Upper lobe of left lung (tissue), 6 donors: Measurements from ENCODE around the gene C16orf54. TPM values are rescaled to one million over a fixed set of nuclear protein-coding genes. Genes with fewer than 3 reads are reported as not detected.
A peak's percentile ranks its signal among the peaks of the same experiment; 100 is the strongest.
"Not testable (repeated sequence)": the region's sequence is repeated elsewhere in the genome, so short reads cannot be mapped to it uniquely, and the experiment has no call there.

Source experiments
- ATAC-seq, 2 donors: fragments of 200-7000 bp; cut with Tn5 transposase; one replicate each; pipeline ENCODE4 v1.9.1; 2022; ENCODE audit warnings: mild to moderate bottlenecking in 2 of 2, moderate library complexity in 2 of 2; ENCODE audit not compliant: low FRiP score in 2 of 2
- DNase-seq, 2 donors: peaks; one replicate each; pipeline ENCODE4 v3.0.0-alpha.2; 2019 to 2020
- H3K27ac ChIP-seq, 4 donors: fragments of 200-600 bp; sonication (generic); one replicate each; pipeline ENCODE4 v1.5.1; 2016 to 2019
- H3K27me3 ChIP-seq, 4 donors: fragments of 200-600 bp; sonication (generic); one replicate each; pipeline ENCODE4 v1.5.1; 2017 to 2019
- H3K36me3 ChIP-seq, 4 donors: fragments of 200-600 bp; sonication (generic); one replicate each; pipeline ENCODE4 v1.5.1; 2016 to 2019
- H3K4me1 ChIP-seq, 4 donors: fragments of 200-600 bp; sonication (generic); one replicate each; pipeline ENCODE4 v1.5.1; 2018 to 2019
- H3K4me3 ChIP-seq, 4 donors: fragments of 200-600 bp; sonication (generic); one replicate each; pipeline ENCODE4 v1.5.1; 2017 to 2019; ENCODE audit warnings: mild to moderate bottlenecking in 2 of 4, moderate library complexity in 1 of 4
- H3K9me3 ChIP-seq, 4 donors: fragments of 200-600 bp; sonication (generic); one replicate each; pipeline ENCODE4 v1.5.1; 2018 to 2019
- EP300 ChIP-seq, 4 donors: sonication (generic); formaldehyde crosslinking; IDR thresholded peaks; one replicate each; pipeline ENCODE4 v1.5.1; 2017; ENCODE audit warnings: antibody characterized with exemption in 4 of 4, control low read depth in 2 of 4
- POLR2A ChIP-seq, 4 donors: fragments of 450-650 bp; IDR thresholded peaks; one replicate each; pipeline ENCODE4 v1.5.1; 2016 to 2017; ENCODE audit warnings: antibody characterized with exemption in 4 of 4, mild to moderate bottlenecking in 2 of 4
- POLR2AphosphoS5 ChIP-seq, 2 donors: sonication (generic); formaldehyde crosslinking; IDR thresholded peaks; one replicate each; pipeline ENCODE4 v1.5.1; 2017; ENCODE audit warnings: antibody characterized with exemption in 2 of 2
- WGBS, 2 donors: methylation state at CpG; one replicate each; pipeline ENCODE4 v1.1.5; 2017 to 2018; 5-methylcytosine and 5-hydroxymethylcytosine counted together
- total RNA-seq, 6 donors: library from RNA; depleted of rRNA in 4 of 6; stranded (reverse); fragments of >200 nt in 4 of 6; gene quantifications; one replicate each; pipeline versions ENCODE4 v1.1.0 to v1.2.1, GENCODE V29; 2016 to 2021
- TF ChIP-seq, protein P1 (sequence below), 6 experiments: fragments of 450-650 bp in 4 of 6; fragments of 200-600 bp in 2 of 6; sonication (generic) in 2 of 6; IDR thresholded peaks; one replicate each; pipeline ENCODE4 v1.5.1; 2016 to 2019; ENCODE audit warnings: antibody characterized with exemption in 6 of 6
- donor health status: DM: no; HTN: no; CAD: no; lungs with moderate emphysema.
- donor health status: DM: no; HTN: yes; CAD: no; lungs with severe emphysema.

C16orf54 gene
- total RNA-seq, 6 donors from 2014 or later: 2.4 to 17.3 (median 7.5) TPM

DNA sequence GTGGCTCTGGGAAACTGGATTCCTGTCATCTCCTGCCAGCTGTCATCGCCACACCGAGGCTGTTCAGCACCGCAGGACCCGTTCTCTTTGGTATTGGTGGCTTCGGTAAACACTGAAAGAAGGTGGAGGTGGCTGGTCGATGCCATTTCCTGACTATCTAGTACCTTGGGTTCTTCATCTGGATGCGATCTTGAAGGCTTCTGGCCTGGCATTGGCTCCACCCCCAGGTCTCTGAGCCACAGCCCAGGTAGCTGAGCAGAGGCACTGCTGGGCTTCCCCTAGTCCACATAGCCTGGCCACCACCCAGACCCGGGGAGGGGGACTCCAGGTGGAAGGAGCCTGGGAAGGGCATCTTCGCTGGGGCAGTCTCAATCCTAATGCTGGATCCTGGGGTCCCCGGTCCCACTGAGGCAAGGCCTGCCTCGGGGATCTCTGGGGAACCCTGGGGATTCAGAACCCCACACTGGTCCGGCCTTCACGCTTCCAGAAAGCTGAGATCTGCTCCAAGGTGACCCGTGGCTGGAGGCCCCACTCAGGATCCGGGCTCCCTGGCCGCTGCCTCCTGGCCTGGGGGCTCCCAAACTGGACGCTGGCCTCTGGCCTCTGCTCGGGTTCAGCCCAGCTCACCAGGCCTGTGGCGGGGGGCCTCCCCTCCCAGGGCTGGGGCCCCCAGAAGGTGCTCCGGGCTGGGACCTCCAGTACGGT is 1.8 kb downstream of the C16orf54 start:
- no peak for TF ChIP-seq POLR2A (IDR thresholded peaks at IDR 0.05)
- TF ChIP-seq POLR2AphosphoS5 (IDR thresholded peaks at IDR 0.05): no peak
- TF ChIP-seq, protein P1, sequence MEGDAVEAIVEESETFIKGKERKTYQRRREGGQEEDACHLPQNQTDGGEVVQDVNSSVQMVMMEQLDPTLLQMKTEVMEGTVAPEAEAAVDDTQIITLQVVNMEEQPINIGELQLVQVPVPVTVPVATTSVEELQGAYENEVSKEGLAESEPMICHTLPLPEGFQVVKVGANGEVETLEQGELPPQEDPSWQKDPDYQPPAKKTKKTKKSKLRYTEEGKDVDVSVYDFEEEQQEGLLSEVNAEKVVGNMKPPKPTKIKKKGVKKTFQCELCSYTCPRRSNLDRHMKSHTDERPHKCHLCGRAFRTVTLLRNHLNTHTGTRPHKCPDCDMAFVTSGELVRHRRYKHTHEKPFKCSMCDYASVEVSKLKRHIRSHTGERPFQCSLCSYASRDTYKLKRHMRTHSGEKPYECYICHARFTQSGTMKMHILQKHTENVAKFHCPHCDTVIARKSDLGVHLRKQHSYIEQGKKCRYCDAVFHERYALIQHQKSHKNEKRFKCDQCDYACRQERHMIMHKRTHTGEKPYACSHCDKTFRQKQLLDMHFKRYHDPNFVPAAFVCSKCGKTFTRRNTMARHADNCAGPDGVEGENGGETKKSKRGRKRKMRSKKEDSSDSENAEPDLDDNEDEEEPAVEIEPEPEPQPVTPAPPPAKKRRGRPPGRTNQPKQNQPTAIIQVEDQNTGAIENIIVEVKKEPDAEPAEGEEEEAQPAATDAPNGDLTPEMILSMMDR (IDR thresholded peaks at IDR 0.05): no peak
- TF ChIP-seq EP300 (IDR thresholded peaks at IDR 0.05): no peak
- 81 to 82% methylated on average over 6 to 14 of the region's 21 CpGs for WGBS, 2 donors
- Histone ChIP-seq H3K36me3 (no peaks in the 10 kb centered on the region), H3K4me1 (no peaks in the 10 kb centered on the region), H3K27ac (peak overlapping the region; percentile 58 to 88 (median 76)), H3K27me3 (no peaks in the 10 kb centered on the region), H3K4me3 (peak overlapping the region in 3 of 4 donors; percentile 46 to 60 (median 47)), H3K9me3 (no peaks in the 10 kb centered on the region)
- DNase-seq: peak in 1 of 2 donors; percentile 56
- ATAC-seq: peak in 1 of 2 donors; percentile 6

DNA sequence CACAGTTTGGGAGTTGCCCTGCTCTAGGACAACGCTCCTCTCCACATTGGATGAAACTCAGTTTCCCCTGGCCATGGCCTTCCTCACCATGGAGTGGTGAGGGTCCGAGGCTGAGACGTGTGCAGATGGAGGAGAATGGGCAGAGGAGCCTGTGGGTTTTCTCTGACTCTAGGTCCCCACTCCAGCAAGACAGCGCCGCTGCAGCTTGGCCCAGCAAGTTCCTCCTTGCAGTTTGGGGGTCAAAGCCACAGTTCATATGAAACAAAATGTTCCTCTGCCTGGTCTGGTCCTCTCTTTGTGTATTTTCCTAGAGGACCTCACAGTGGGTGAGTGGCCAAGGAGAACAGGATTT is 2.3 kb downstream of the C16orf54 start:
- ATAC-seq (no peak), DNase-seq (no peak)
- WGBS, 2 donors: 74 to 89% methylated on average over 3 to 5 of the region's 5 CpGs
- TF ChIP-seq POLR2A (IDR thresholded peaks at IDR 0.05) (no peak), EP300 (IDR thresholded peaks at IDR 0.05) (no peak), POLR2AphosphoS5 (IDR thresholded peaks at IDR 0.05) (no peak)
- TF ChIP-seq, protein P1 (IDR thresholded peaks at IDR 0.05): no peak
- Histone ChIP-seq H3K36me3 (no peaks in the 10 kb centered on the region), H3K27me3 (no peaks in the 10 kb centered on the region), H3K9me3 (no peaks in the 10 kb centered on the region), H3K27ac (no peak overlapping the region), H3K4me3 (no peak overlapping the region), H3K4me1 (no peaks in the 10 kb centered on the region)

DNA sequence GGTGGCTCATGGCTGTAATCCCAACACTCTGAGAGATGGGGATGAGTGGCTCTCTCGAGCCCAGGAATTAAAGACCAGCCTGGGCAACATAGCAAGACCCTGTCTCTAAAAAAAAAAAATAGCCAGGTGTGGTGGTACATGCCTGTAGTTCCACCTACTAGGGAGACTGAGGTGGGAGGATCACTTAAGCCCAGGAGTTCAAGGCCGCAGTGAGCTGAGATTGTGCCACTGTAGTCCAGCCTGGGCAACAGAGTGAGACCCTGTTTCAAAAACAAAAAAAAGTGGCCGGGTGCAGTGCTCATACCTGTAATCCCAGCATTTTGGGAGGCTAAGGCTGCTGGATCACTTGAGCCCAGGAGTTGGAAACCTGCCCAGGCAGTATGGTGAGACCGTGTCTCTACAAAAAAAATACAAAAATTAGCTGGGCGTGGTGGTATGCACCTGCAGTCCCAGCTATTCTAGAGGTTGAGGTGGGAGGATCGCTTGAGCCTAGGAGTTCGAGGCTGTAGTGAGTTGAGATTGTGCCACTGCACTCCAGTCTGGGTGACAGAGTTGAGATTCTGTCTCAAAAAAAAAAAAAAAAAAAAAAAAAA is 3.0 kb downstream of the C16orf54 start:
- ATAC-seq: no peak
- Histone ChIP-seq H3K27ac (no peak overlapping the region), H3K27me3 (no peaks in the 10 kb centered on the region), H3K4me1 (peaks cover 0 to 3% (median 0%) of the 10 kb centered on the region in 4 donors), H3K9me3 (no peaks in the 10 kb centered on the region), H3K4me3 (no peak overlapping the region), H3K36me3 (no peaks in the 10 kb centered on the region)
- DNase-seq: no peak
- WGBS, 2 donors: 61 to 73% methylated on average over 7 of the region's 7 CpGs
- TF ChIP-seq, protein P1 (IDR thresholded peaks at IDR 0.05): no peak
- no peak for TF ChIP-seq POLR2A (IDR thresholded peaks at IDR 0.05)
- no peak for TF ChIP-seq EP300 (IDR thresholded peaks at IDR 0.05)
- TF ChIP-seq POLR2AphosphoS5 (IDR thresholded peaks at IDR 0.05): no peak

DNA sequence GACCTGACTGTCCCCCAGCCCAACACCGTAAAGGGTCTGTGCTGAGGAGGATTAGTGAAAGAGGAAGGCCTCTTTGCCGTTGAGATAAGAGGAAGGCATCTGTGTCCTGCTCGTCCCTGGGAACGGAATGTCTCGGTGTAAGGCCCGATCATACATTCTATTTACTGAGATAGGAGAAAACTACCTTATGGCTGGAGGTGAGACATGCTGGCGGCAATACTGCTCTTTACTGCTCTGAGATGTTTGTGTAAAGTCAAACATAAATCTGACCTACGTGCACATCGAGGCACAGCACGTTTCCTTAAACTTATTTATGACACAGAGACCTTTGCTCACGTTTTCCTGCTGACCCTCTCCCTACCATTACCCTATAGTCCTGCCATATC is 5.2 kb downstream of the C16orf54 start:
- not testable (repeated sequence) for H3K27ac ChIP-seq, H3K9me3 ChIP-seq, H3K36me3 ChIP-seq, H3K27me3 ChIP-seq, H3K4me3 ChIP-seq, DNase-seq, ATAC-seq, H3K4me1 ChIP-seq
- WGBS, 2 donors: 48 to 60% methylated on average over 11 of the region's 11 CpGs

DNA sequence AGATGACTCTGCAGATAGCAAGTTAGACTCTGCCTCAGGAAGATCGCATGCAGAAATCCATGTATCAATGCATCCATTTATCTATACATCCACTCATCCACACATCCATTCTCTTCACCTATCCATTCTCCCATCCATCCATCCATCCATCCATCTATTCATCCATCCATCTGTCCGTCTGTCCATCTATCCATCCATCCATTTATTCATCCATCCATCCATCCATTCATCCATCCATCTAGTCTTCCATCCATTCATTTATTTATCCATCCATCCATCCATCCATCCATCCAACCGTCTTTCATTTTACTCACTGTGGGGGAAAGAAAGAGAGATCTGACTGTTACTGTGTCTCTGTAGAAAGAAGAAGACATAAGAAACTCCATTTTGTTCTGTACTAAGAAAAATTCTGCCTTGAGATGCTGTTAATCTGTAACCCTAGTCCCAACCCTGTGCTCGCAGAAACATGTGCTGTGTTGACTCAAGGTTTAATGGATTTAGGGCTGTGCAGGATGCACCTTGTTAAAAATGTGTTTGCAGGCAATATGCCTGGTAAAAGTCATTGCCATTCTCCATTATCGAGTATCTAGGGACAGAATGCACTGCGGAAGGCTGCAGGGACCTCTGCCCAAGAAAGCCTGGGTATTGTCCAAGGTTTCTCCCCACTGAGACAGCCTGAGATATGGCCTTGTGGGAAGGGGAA is 5.7 kb downstream of the C16orf54 start:
- H3K4me1 ChIP-seq, DNase-seq, H3K9me3 ChIP-seq, H3K4me3 ChIP-seq, H3K27me3 ChIP-seq, H3K27ac ChIP-seq, H3K36me3 ChIP-seq, ATAC-seq: not testable (repeated sequence)
- WGBS, 2 donors: 78 to 89% methylated on average over 6 of the region's 6 CpGs
